HL-60 (cell line): ENCODE data around the gene TSPAN17.

Experiments
- CTCF ChIP-seq: IDR thresholded peaks from one replicate; pipeline ENCODE4 v1.5.1; 2011; ENCODE audit warnings: low read length, control low read depth, inconsistent platforms; ENCODE audit not compliant: insufficient read depth
- REST ChIP-seq: IDR thresholded peaks from 2 replicates; pipeline ENCODE4 v1.6.1; 2012; ENCODE audit warnings: low read depth; ENCODE audit not compliant: insufficient replicate concordance

- no peak for TF ChIP-seq CTCF
- no peak for TF ChIP-seq REST
Measured at GRCh38 chr5:176610435-176610773, 36.9 kb upstream of the TSPAN17 start.
